ENCODE measurements around the gene NALCN. TPM values are rescaled to one million over a fixed set of nuclear protein-coding genes. Genes with fewer than 3 reads are reported as not detected.

NALCN gene
- total RNA-seq, 2 donors from 2014 or later, result 0.11 TPM; not detected in 1

DNA sequence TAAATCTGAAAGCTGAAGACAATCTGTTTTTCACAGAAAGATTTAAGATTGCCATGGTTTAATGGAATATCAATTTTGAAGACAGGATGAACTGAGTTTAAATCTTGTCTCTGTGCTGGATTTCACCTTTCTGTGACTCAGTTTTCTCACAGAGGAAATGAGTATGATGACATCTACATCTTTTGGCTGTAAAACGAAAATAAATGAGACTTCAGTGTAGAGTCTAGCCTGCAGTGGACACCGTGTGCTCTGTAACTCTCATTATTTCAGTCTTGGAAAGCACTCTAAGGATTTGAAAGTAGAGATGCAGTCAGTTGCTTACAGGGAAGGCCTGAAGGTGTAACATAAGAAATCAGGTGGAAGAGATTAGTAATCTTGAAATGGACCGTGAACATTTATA, 150.4 kb downstream of the NALCN start:
- no peak for DNase-seq
- Histone ChIP-seq H3K4me1 (ENCODE audit: control insufficient read depth, insufficient read depth, low read length) (no peaks in the 10 kb centered on the region), H3K9me3 (ENCODE audit: control insufficient read depth, low read length) (no peaks in the 10 kb centered on the region), H3K36me3 (ENCODE audit: control insufficient read depth, insufficient read depth, low read length) (no peaks in the 10 kb centered on the region), H3K27ac (ENCODE audit: low read depth, low read length) (no peak overlapping the region), H3K27me3 (ENCODE audit: control insufficient read depth, insufficient read depth, low read length, poor library complexity, severe bottlenecking) (no peaks in the 10 kb centered on the region), H3K9ac (ENCODE audit: extremely low read depth, low read length, poor library complexity, severe bottlenecking) (no peak overlapping the region), H3K4me3 (ENCODE audit: low read length) (no peak overlapping the region)
- H3K36me3 Mint-ChIP-seq (ENCODE audit: low read depth), result no peaks in the 10 kb centered on the region
- H3K4me3 Mint-ChIP-seq, result no peak overlapping the region
- no peak overlapping the region for H3K27ac Mint-ChIP-seq
- H3K9me3 Mint-ChIP-seq, result no peaks in the 10 kb centered on the region
- H3K27me3 Mint-ChIP-seq (ENCODE audit: insufficient read depth), result no peaks in the 10 kb centered on the region
- whole genome bisulfite sequencing, 2 experiments (ENCODE audit: insufficient coverage in 1 of 2, insufficient read length in 1 of 2), result 88 to 100% methylated on average over 1 to 3 of the region's 3 CpGs
- TF ChIP-seq CTCF (conservative IDR thresholded peaks at IDR 0.05), result no peak
- no peaks in the 10 kb centered on the region for H3K4me1 Mint-ChIP-seq

DNA sequence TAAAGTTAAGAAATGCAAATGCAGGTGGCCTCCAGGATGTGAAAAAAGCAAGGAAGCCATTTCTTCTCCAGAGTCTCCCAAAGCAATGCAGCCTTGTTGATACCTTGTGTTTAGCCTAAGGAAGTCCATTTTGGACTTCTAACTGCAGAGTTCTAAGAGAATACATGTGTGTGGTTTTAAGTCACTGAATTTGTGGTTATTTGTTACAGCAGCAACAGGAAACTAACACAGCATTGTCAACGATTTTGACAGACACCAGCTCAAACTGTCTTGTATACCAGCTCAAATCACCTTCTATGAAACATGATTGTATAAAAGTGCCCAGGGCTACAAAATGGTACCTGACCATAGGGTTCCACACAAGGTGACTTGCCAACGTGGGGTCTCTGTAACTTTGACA, 151.4 kb downstream of the NALCN start:
- no peaks in the 10 kb centered on the region for H3K27me3 Mint-ChIP-seq (ENCODE audit: insufficient read depth)
- WGBS, 2 experiments (ENCODE audit: insufficient coverage in 1 of 2, insufficient read length in 1 of 2), result 89 to 100% methylated on average over 2 of the region's 2 CpGs
- H3K4me3 ChIP-seq (ENCODE audit: low read length), result no peak overlapping the region
- H3K27ac ChIP-seq (ENCODE audit: low read depth, low read length), result no peak overlapping the region
- H3K4me1 ChIP-seq (ENCODE audit: control insufficient read depth, insufficient read depth, low read length), result no peaks in the 10 kb centered on the region
- H3K27ac Mint-ChIP-seq, result no peak overlapping the region
- no peaks in the 10 kb centered on the region for H3K4me1 Mint-ChIP-seq
- H3K27me3 ChIP-seq (ENCODE audit: control insufficient read depth, insufficient read depth, low read length, poor library complexity, severe bottlenecking), result no peaks in the 10 kb centered on the region
- no peaks in the 10 kb centered on the region for H3K36me3 Mint-ChIP-seq (ENCODE audit: low read depth)
- H3K9me3 Mint-ChIP-seq, result no peaks in the 10 kb centered on the region
- DNase-seq, result no peak
- H3K36me3 ChIP-seq (ENCODE audit: control insufficient read depth, insufficient read depth, low read length), result no peaks in the 10 kb centered on the region
- H3K9me3 ChIP-seq (ENCODE audit: control insufficient read depth, low read length), result no peaks in the 10 kb centered on the region
- TF ChIP-seq CTCF (conservative IDR thresholded peaks at IDR 0.05), result no peak
- H3K9ac ChIP-seq (ENCODE audit: extremely low read depth, low read length, poor library complexity, severe bottlenecking), result no peak overlapping the region
- H3K4me3 Mint-ChIP-seq, result no peak overlapping the region

GRCh38 chr13:101262306-101262705, 154.0 kb downstream of the NALCN start:
- H3K4me1 Mint-ChIP-seq, result no peaks in the 10 kb centered on the region
- 90% methylated on average over 1 of the region's 2 CpGs; no CpG with 5 or more reads in 1 of the 2 experiments for WGBS, 2 experiments (ENCODE audit: insufficient coverage in 1 of 2, insufficient read length in 1 of 2)
- no peak for TF ChIP-seq CTCF (conservative IDR thresholded peaks at IDR 0.05)

More at GRCh38 chr13:101262306-101262705, 154.0 kb downstream of the NALCN start:
- Histone ChIP-seq H3K27ac (ENCODE audit: low read depth, low read length) (no peak overlapping the region), H3K4me3 (ENCODE audit: low read length) (no peak overlapping the region), H3K27me3 (ENCODE audit: control insufficient read depth, insufficient read depth, low read length, poor library complexity, severe bottlenecking) (no peaks in the 10 kb centered on the region), H3K4me1 (ENCODE audit: control insufficient read depth, insufficient read depth, low read length) (no peaks in the 10 kb centered on the region), H3K9ac (ENCODE audit: extremely low read depth, low read length, poor library complexity, severe bottlenecking) (no peak overlapping the region), H3K36me3 (ENCODE audit: control insufficient read depth, insufficient read depth, low read length) (no peaks in the 10 kb centered on the region), H3K9me3 (ENCODE audit: control insufficient read depth, low read length) (no peaks in the 10 kb centered on the region)
- Mint-ChIP-seq H3K9me3 (no peaks in the 10 kb centered on the region), H3K27me3 (ENCODE audit: insufficient read depth) (no peaks in the 10 kb centered on the region), H3K27ac (no peak overlapping the region), H3K36me3 (ENCODE audit: low read depth) (no peaks in the 10 kb centered on the region), H3K4me3 (no peak overlapping the region)
- no peak for DNase-seq
